Glutamatergic neuron (in vitro differentiated cells): ENCODE results near the gene ATP1B1. TPM values are rescaled to one million over a fixed set of nuclear protein-coding genes. Genes with fewer than 3 reads are reported as not detected.

ENCODE experiments used
- DNase-seq: peaks from one replicate; pipeline ENCODE4 v3.0.0; 2022
- H3K27ac Mint-ChIP-seq: one replicate; pipeline ENCODE4 v1.8.0; 2020; ENCODE audit warnings: mild to moderate bottlenecking, mixed read lengths, inconsistent platforms; ENCODE audit not compliant: unreplicated experiment
- H3K27me3 Mint-ChIP-seq: one replicate; pipeline ENCODE4 v1.8.0; 2020; ENCODE audit warnings: mild to moderate bottlenecking, moderate library complexity, mixed read lengths, inconsistent platforms; ENCODE audit not compliant: unreplicated experiment
- H3K36me3 Mint-ChIP-seq: one replicate; pipeline ENCODE4 v1.8.0; 2020; ENCODE audit warnings: mild to moderate bottlenecking, mixed read lengths, inconsistent platforms; ENCODE audit not compliant: unreplicated experiment
- H3K4me1 Mint-ChIP-seq: one replicate; pipeline ENCODE4 v1.8.0; 2020; ENCODE audit warnings: mild to moderate bottlenecking, low read depth, mixed read lengths, inconsistent platforms; ENCODE audit not compliant: unreplicated experiment
- H3K4me3 Mint-ChIP-seq: one replicate; pipeline ENCODE4 v1.8.0; 2020; ENCODE audit warnings: mild to moderate bottlenecking, mixed read lengths, inconsistent platforms; ENCODE audit not compliant: unreplicated experiment
- H3K9me3 Mint-ChIP-seq: one replicate; pipeline ENCODE4 v1.8.0; 2020; ENCODE audit warnings: mild to moderate bottlenecking, moderate library complexity, mixed read lengths, inconsistent platforms; ENCODE audit not compliant: unreplicated experiment
- CTCF ChIP-seq: fragments of 200-600 bp; sonication (generic); IDR thresholded peaks from one replicate; pipeline ENCODE4 v1.5.0; 2021; ENCODE audit not compliant: partially characterized antibody, unreplicated experiment
- total RNA-seq: library from RNA; stranded (reverse); fragmentation: NEBNext Ultra II Directional; extraction: Animal tissue kit (Norgen Biotek cat#: 25700); gene quantifications from one replicate; pipeline ENCODE4 v1.2.1, GENCODE V29; 2021; ENCODE audit not compliant: unreplicated experiment

ATP1B1 gene
- total RNA-seq, 1 donor from 2014 or later = 108 TPM

GRCh38 chr1:169062152-169062551 is 44.3 kb upstream of the ATP1B1 start:
- H3K4me1 Mint-ChIP-seq = no peaks in the 10 kb centered on the region
- peaks cover 7% of the 10 kb centered on the region for H3K36me3 Mint-ChIP-seq
- TF ChIP-seq CTCF = no peak
- H3K4me3 Mint-ChIP-seq = no peak overlapping the region
- no peaks in the 10 kb centered on the region for H3K27me3 Mint-ChIP-seq
- H3K27ac Mint-ChIP-seq = no peak overlapping the region
- peaks cover 1% of the 10 kb centered on the region for H3K9me3 Mint-ChIP-seq
- no peak for DNase-seq

GRCh38 chr1:169064103-169064502 is 42.4 kb upstream of the ATP1B1 start:
- H3K4me3 Mint-ChIP-seq = no peak overlapping the region
- DNase-seq = no peak
- H3K9me3 Mint-ChIP-seq = peaks cover 1% of the 10 kb centered on the region
- no peaks in the 10 kb centered on the region for H3K4me1 Mint-ChIP-seq
- no peak overlapping the region for H3K27ac Mint-ChIP-seq
- TF ChIP-seq CTCF = no peak
- no peaks in the 10 kb centered on the region for H3K27me3 Mint-ChIP-seq
- H3K36me3 Mint-ChIP-seq = peaks cover 7% of the 10 kb centered on the region

- peaks cover 12% of the 10 kb centered on the region for H3K4me1 Mint-ChIP-seq
- H3K4me3 Mint-ChIP-seq = no peak overlapping the region
- H3K27me3 Mint-ChIP-seq = peaks cover 5% of the 10 kb centered on the region
- DNase-seq = no peak
- no peak overlapping the region for H3K27ac Mint-ChIP-seq
- H3K36me3 Mint-ChIP-seq = peaks cover 7% of the 10 kb centered on the region
- no peaks in the 10 kb centered on the region for H3K9me3 Mint-ChIP-seq
- no peak for TF ChIP-seq CTCF
These were observed 35.9 kb upstream of the ATP1B1 start for GRCh38 chr1:169070547-169070946.

- DNase-seq = no peak
These were observed 35.5 kb upstream of the ATP1B1 start for GRCh38 chr1:169070958-169071357.

More at GRCh38 chr1:169070958-169071357, 35.5 kb upstream of the ATP1B1 start:
- H3K27ac Mint-ChIP-seq = no peak overlapping the region
- TF ChIP-seq CTCF = no peak
- H3K36me3 Mint-ChIP-seq = peaks cover 7% of the 10 kb centered on the region
- H3K4me1 Mint-ChIP-seq = peaks cover 12% of the 10 kb centered on the region
- no peak overlapping the region for H3K4me3 Mint-ChIP-seq
- H3K9me3 Mint-ChIP-seq = no peaks in the 10 kb centered on the region
- peaks cover 5% of the 10 kb centered on the region for H3K27me3 Mint-ChIP-seq
